Esophagus muscularis mucosa (tissue), 3 donors: ENCODE results near the gene ZNFX1.

Source experiments
- CTCF ChIP-seq, 3 experiments: fragments of 200-600 bp in 2 of 3; fragments of 450-650 bp in 1 of 3; sonication (generic) in 2 of 3; IDR thresholded peaks; one replicate each; pipeline ENCODE4 v1.5.1; 2017 to 2019; ENCODE audit warnings: antibody characterized with exemption in 3 of 3, mild to moderate bottlenecking in 2 of 3, moderate library complexity in 1 of 3
- POLR2A ChIP-seq: fragments of 450-650 bp; IDR thresholded peaks from one replicate; pipeline ENCODE4 v1.6.1; 2017; ENCODE audit warnings: antibody characterized with exemption, moderate library complexity, mild to moderate bottlenecking, low read depth
- POLR2AphosphoS5 ChIP-seq, 2 donors: sonication (generic); formaldehyde crosslinking; IDR thresholded peaks; one replicate each; pipeline ENCODE4 v1.6.1; 2017; ENCODE audit warnings: antibody characterized with exemption in 2 of 2

- TF ChIP-seq CTCF (IDR thresholded peaks at IDR 0.05): no peak
- TF ChIP-seq POLR2A: no peak
- no peak for TF ChIP-seq POLR2AphosphoS5 (IDR thresholded peaks at IDR 0.05)
These were observed 5.4 kb upstream of the ZNFX1 start for GRCh38 chr20:49283176-49283702.
